Measurements from ENCODE around the gene PTPRM.

DNA sequence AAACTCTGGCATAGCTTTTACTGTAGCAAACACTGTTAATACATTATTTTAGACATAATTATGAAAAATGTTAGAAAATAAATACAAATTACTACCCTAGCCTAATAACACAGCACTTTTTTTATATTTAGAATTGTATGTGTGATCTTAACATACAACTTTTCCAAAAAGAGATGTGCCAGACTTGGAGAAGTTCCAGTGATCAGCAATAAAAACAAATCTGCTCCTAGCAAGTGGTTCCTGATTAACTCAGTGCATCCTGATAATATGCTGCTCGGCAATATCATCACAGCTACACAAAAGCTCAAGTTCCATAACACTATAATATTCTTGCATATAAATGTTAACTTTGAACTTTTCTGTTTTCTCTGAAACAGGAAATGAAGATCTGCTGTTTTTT, 22.4 kb upstream of the PTPRM start:
- TF ChIP-seq POLR2A (IDR thresholded peaks at IDR 0.05; ENCODE audit: extremely low read depth, insufficient read length) (no peak), MYC (IDR thresholded peaks at IDR 0.05; ENCODE audit: low read depth, low read length) (no peak)
- TF ChIP-seq, protein P1, sequence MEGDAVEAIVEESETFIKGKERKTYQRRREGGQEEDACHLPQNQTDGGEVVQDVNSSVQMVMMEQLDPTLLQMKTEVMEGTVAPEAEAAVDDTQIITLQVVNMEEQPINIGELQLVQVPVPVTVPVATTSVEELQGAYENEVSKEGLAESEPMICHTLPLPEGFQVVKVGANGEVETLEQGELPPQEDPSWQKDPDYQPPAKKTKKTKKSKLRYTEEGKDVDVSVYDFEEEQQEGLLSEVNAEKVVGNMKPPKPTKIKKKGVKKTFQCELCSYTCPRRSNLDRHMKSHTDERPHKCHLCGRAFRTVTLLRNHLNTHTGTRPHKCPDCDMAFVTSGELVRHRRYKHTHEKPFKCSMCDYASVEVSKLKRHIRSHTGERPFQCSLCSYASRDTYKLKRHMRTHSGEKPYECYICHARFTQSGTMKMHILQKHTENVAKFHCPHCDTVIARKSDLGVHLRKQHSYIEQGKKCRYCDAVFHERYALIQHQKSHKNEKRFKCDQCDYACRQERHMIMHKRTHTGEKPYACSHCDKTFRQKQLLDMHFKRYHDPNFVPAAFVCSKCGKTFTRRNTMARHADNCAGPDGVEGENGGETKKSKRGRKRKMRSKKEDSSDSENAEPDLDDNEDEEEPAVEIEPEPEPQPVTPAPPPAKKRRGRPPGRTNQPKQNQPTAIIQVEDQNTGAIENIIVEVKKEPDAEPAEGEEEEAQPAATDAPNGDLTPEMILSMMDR (IDR thresholded peaks at IDR 0.05; ENCODE audit: low read depth, low read length), result no peak
- TF ChIP-seq, protein P2, sequence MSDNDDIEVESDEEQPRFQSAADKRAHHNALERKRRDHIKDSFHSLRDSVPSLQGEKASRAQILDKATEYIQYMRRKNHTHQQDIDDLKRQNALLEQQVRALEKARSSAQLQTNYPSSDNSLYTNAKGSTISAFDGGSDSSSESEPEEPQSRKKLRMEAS (IDR thresholded peaks at IDR 0.05; ENCODE audit: low read depth, low read length), result no peak
